LNCaP clone FGC (cell line): ENCODE measurements around the gene EPN3.

Experiments
- DNase-seq: peaks from one replicate; pipeline ENCODE4 v3.0.0-alpha.2; 2011; ENCODE audit warnings: low read depth
- H3K4me3 ChIP-seq: 2 replicates; pipeline ENCODE4 v1.5.1; 2011; ENCODE audit warnings: mild to moderate bottlenecking, low read depth, low read length, control low read depth
- CTCF ChIP-seq: IDR thresholded peaks from 2 replicates; pipeline ENCODE4 v1.5.1; 2012; ENCODE audit warnings: mild to moderate bottlenecking; ENCODE audit not compliant: control insufficient read depth, insufficient read depth; ENCODE audit errors: extremely low read depth

The EPN3 gene

DNA sequence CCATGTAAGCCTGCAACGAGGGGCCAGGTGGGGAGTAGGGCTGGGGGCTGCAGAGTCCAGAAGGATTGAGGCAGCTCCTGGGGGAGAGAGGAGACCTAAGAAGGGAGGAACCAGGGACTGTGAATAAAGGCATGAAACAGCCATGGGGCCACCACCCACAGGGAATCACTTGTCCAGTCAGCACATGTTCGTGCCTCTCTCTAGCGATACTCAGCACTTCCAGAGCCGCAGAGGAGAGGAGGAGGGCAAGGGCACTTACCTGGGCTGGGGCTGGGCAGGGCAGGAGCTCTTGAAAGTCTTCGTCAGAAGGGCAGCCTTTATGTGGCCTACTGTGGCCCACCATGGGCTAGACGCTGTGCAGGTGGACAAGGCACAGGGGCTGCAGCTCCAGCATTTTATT lies 52.2 kb downstream of the EPN3 start:
- no peak for DNase-seq
- no peak for TF ChIP-seq CTCF

GRCh38 chr17:50585346-50585745 lies 52.8 kb downstream of the EPN3 start:
- TF ChIP-seq CTCF: no peak
- no peak overlapping the region for H3K4me3 ChIP-seq
- no peak for DNase-seq

More for the DNA sequence above, 52.2 kb downstream of the EPN3 start:
- no peak overlapping the region for H3K4me3 ChIP-seq

- no peak for DNase-seq
- H3K4me3 ChIP-seq: no peak overlapping the region
- TF ChIP-seq CTCF: no peak
These were observed 53.4 kb downstream of the EPN3 start for GRCh38 chr17:50585891-50586290.

GRCh38 chr17:50586421-50587247 lies 54.1 kb downstream of the EPN3 start:
- no peak for DNase-seq
- no peak overlapping the region for H3K4me3 ChIP-seq
- TF ChIP-seq CTCF: no peak

GRCh38 chr17:50587571-50587970 lies 55.0 kb downstream of the EPN3 start:
- no peak for DNase-seq
- no peak overlapping the region for H3K4me3 ChIP-seq
- no peak for TF ChIP-seq CTCF

GRCh38 chr17:50588391-50589049 lies 56.0 kb downstream of the EPN3 start:
- no peak for TF ChIP-seq CTCF
- H3K4me3 ChIP-seq: no peak overlapping the region
- DNase-seq: no peak
